ENCODE measurements around the gene ZNF14.

ZNF14 gene

DNA sequence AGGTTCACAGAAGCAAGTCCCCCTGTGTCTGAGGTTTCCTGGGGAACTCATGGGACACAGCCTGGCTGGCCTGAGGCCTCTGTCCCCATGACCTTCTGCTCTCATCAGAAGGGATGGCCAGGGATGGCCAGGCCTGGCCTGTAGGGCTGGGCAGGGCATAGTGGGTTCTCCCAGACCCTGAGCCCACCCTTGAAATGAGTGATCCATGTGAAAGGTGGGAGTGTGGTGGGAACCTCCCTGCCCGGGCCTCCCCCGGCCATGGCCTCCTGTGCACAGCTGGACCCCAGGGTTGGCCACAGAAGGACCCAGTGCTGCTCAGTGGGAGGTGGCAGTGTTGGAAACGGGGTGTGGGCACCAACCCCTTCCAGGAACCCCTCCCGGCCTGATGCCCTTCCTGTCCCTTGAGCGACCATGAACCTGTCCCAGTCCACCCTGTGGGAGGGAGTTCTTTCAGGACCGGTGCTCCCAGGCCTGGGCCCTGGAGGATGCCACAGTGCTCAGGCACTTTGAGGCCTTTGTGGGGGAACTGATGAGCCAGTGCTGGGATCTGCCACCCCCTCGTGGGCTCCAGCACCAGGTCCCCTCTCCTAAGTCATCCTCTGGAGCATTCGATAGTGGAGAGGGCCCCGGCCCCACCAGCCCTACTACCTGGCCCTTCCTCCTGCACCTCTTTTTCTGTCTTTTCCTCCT is 15.5 kb upstream of the ZNF14 start:
- H3K4me1 ChIP-seq (ENCODE audit: insufficient read depth, poor library complexity, severe bottlenecking): no peaks in the 10 kb centered on the region
- ATAC-seq (ENCODE audit: low read depth): no peak
- H3K9me3 ChIP-seq (ENCODE audit: severe bottlenecking): no peaks in the 10 kb centered on the region
- TF ChIP-seq, protein P1, sequence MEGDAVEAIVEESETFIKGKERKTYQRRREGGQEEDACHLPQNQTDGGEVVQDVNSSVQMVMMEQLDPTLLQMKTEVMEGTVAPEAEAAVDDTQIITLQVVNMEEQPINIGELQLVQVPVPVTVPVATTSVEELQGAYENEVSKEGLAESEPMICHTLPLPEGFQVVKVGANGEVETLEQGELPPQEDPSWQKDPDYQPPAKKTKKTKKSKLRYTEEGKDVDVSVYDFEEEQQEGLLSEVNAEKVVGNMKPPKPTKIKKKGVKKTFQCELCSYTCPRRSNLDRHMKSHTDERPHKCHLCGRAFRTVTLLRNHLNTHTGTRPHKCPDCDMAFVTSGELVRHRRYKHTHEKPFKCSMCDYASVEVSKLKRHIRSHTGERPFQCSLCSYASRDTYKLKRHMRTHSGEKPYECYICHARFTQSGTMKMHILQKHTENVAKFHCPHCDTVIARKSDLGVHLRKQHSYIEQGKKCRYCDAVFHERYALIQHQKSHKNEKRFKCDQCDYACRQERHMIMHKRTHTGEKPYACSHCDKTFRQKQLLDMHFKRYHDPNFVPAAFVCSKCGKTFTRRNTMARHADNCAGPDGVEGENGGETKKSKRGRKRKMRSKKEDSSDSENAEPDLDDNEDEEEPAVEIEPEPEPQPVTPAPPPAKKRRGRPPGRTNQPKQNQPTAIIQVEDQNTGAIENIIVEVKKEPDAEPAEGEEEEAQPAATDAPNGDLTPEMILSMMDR (IDR thresholded peaks at IDR 0.05; ENCODE audit: poor library complexity, severe bottlenecking): no peak
- no peaks in the 10 kb centered on the region for H3K36me3 ChIP-seq (ENCODE audit: low read depth)
- no peaks in the 10 kb centered on the region for H3K27me3 ChIP-seq (ENCODE audit: insufficient read depth, poor library complexity, severe bottlenecking)
- H3K27ac ChIP-seq (ENCODE audit: poor library complexity, severe bottlenecking): no peak overlapping the region
- DNase-seq (ENCODE audit: low spot score): no peak
- no peak overlapping the region for H3K4me3 ChIP-seq (ENCODE audit: severe bottlenecking)

DNA sequence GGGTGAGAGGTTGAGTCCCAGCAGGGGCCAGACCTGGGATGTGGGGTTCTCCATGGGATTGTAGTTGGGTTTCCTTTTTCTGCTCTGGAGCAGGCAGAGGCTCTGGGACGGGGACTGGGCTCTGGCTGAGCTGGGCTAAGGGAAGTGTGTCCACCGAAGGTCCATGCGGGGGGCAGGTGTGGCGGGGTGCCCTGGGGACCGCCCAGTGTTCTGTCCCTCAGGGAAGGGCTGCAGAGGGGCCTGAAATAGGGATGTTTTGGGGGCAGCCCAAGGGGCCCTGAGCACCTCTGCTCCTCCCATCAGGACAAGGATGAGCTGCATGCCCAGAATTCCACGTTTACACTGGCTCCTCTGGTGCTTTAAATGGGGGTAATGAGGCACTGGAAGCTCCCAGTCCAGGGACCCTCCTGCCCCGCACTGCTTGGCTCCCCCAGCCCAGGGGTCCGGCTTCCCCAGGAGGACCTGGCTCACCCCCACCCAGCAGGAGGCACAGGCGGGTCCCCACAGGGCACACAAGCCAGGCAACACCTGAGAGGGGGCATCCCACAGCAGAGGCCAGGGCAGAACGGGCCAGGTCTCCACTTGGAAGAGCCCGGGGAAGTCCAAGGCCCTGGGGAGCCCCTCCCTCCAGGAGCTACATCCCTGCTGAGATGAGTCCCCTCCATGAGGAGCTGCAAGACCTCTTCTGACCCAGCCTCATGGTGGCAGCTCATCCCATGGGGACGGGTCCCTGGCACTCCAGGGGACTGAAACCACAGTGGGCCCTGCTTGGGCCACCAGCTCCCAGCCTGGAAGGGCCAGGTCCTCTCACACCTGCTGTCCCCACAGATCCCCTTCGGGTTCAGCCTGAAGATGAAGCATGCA is 14.7 kb upstream of the ZNF14 start:
- DNase-seq (ENCODE audit: low spot score): no peak
- no peaks in the 10 kb centered on the region for H3K27me3 ChIP-seq (ENCODE audit: insufficient read depth, poor library complexity, severe bottlenecking)
- H3K36me3 ChIP-seq (ENCODE audit: low read depth): no peaks in the 10 kb centered on the region
- no peaks in the 10 kb centered on the region for H3K9me3 ChIP-seq (ENCODE audit: severe bottlenecking)
- TF ChIP-seq, protein P1 (IDR thresholded peaks at IDR 0.05; ENCODE audit: poor library complexity, severe bottlenecking): no peak
- H3K4me3 ChIP-seq (ENCODE audit: severe bottlenecking): no peak overlapping the region
- no peak overlapping the region for H3K27ac ChIP-seq (ENCODE audit: poor library complexity, severe bottlenecking)
- no peak for ATAC-seq (ENCODE audit: low read depth)
- no peaks in the 10 kb centered on the region for H3K4me1 ChIP-seq (ENCODE audit: insufficient read depth, poor library complexity, severe bottlenecking)

DNA sequence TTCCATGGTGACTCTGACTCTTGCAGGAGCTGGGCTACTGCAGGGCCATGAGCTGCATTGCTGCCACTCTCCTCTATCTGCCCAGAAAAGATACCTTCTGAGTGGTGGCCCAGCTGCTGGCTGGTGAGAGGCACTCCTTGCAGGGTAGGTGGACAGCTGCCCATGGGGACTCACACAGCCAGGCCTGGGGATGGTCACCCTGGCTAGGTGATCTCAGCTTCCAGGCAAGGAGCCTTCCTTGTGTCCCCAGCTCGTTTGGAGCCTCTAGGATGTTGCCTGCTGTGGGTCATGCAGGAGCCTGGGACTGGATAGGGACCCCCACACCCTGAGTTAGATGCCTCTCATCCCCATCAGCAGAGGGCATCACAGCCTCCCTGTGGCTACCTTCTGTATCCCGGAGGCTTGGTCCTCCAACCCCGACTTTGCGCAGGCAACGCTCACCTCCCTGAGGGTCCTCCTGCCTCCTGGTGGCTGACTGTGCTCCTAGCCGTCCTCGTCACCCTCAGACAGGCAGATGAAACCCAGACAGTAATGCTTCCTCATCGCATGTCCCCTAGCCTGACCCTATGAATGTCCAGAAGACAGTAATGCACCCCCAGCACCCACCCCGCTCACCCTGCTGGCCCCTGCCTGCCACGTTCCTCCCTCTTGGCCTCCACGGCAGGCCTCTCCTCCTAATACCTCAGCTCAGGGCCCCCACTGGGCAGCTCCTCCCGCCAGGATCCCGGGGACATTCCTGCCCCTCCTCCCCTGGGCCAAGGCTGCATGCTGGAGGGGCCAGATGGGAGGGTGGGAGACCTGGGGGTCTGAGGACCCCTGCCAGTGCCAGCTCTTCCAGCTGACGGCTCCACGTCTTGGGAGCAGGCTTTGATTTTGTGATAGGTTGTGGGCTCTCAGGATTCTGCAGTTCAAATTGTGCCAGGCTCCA is 13.6 kb upstream of the ZNF14 start:
- DNase-seq (ENCODE audit: low spot score): no peak

DNA sequence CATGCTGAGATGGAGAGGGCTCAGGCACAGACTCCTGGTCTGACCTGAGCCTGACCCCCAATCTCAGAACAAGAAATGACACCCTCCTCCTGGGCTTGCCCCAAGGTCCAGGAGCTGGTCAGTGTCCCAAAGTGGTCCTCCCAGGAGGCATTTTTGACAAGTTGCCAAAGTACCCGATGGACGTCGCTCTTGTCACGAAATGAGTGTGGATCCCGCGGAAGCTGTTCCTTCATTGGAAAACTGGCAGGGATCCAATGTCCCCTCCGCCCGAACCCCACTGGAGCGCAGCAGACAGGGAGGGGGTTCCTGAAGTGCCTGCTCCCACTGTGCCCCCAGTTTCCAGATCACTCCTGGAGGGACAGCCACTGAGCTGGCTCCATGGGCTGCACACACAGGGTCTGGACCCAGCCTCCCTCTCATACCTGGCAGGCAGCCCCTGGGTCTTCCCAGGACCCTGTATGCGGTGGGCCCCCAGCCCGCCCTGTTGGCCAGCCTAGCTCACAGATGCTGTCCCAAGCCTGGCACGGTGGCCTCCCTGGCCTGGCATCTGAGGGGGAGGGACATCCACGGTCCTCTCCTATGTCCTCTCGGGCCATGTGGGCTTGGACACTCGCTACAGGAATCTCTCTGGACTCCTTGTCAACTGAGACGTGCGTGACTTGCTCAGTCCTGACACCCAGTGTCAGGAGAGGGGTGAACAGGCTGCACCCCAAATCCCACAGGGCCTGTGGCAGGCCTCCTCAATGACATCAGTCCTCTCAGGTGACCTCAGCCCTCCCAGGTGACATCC is 12.8 kb upstream of the ZNF14 start:
- Histone ChIP-seq H3K27me3 (ENCODE audit: insufficient read depth, poor library complexity, severe bottlenecking) (no peaks in the 10 kb centered on the region), H3K27ac (ENCODE audit: poor library complexity, severe bottlenecking) (no peak overlapping the region), H3K36me3 (ENCODE audit: low read depth) (no peaks in the 10 kb centered on the region), H3K4me3 (ENCODE audit: severe bottlenecking) (no peak overlapping the region), H3K4me1 (ENCODE audit: insufficient read depth, poor library complexity, severe bottlenecking) (no peaks in the 10 kb centered on the region), H3K9me3 (ENCODE audit: severe bottlenecking) (no peaks in the 10 kb centered on the region)
- ATAC-seq (ENCODE audit: low read depth) (no peak), DNase-seq (ENCODE audit: low spot score) (no peak)
- TF ChIP-seq, protein P1 (IDR thresholded peaks at IDR 0.05; ENCODE audit: poor library complexity, severe bottlenecking): no peak

More for the DNA sequence above, 13.6 kb upstream of the ZNF14 start:
- Histone ChIP-seq H3K36me3 (ENCODE audit: low read depth) (no peaks in the 10 kb centered on the region), H3K4me3 (ENCODE audit: severe bottlenecking) (no peak overlapping the region), H3K9me3 (ENCODE audit: severe bottlenecking) (no peaks in the 10 kb centered on the region), H3K27ac (ENCODE audit: poor library complexity, severe bottlenecking) (no peak overlapping the region), H3K4me1 (ENCODE audit: insufficient read depth, poor library complexity, severe bottlenecking) (no peaks in the 10 kb centered on the region), H3K27me3 (ENCODE audit: insufficient read depth, poor library complexity, severe bottlenecking) (no peaks in the 10 kb centered on the region)
- ATAC-seq (ENCODE audit: low read depth): no peak
- TF ChIP-seq, protein P1 (IDR thresholded peaks at IDR 0.05; ENCODE audit: poor library complexity, severe bottlenecking): no peak
